Dedifferentiated amniotic fluid mesenchymal stem cell (primary cell): ENCODE results near the gene C17orf107.

Source experiments
- DNase-seq: peaks from one replicate; pipeline ENCODE4 v3.0.0-alpha.2; 2016; ENCODE audit errors: extremely low spot score

The C17orf107 gene

GRCh38 chr17:4948166-4948930 lies 49.0 kb downstream of the C17orf107 start, which contains the start of gene PFN1:
TSS of gene PFN1 (minus strand) at chr17:4948530. CDS start at chr17:4948394, 136 bp downstream.
- peak; percentile 89 for DNase-seq

DNA sequence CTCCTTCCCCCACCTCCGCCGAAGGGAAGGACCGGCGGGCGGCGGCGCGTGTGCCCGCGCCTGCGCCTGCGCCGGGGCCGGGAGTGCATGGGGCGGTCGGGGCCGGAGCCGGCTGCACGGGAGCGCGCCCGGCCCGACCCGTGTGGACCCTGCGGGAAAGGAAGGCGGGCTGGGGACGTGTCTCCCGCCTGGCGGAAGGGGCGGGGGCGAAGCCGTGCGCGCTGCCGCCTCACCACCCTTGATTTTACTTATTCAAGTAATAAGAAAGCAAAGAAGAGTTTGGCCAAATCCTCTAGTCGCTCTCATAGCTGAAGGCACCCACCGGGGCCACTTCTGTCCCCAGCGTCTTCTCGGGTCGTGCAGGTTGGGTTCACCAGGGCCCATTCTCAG lies 49.6 kb downstream of the C17orf107 start:
- DNase-seq: peak; percentile 76

DNA sequence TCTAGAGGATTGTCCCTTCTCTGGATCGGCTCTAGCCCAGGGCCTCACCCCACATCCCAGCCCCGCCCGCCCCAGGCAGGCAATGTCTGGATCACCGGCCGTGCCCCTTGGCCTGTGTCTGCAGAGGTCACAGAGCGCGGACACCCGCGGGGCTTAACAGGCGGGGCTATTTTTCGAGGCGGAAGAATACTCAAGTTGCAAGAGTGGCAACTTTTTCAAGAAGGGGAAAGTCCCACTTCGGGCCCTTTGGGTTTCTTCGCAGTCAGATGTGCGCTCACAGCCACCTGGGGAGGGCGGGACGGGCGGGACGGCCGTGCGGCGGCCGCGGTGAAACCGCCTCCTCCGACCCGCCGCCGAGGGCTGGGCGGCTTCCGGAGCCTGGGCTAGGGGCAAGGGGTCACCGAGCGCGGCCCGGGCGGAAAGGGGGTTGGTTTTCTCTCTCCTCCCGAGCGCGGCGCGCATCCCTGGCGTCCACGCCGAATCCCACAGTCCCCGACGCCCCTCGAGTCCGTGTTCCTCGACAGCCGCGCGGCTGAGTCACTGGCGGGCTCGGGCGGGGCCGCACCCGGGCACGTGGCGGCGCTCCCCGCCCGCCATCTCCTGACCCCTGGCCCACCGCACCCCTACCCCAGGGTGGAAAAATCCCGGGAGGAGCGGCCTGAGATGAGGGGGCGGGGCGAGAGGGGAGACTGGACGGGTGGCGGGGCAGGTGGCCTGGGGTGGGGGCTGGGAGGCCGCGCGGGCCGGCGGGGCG lies 50.2 kb downstream of the C17orf107 start:
- peak; percentile 30 for DNase-seq

DNA sequence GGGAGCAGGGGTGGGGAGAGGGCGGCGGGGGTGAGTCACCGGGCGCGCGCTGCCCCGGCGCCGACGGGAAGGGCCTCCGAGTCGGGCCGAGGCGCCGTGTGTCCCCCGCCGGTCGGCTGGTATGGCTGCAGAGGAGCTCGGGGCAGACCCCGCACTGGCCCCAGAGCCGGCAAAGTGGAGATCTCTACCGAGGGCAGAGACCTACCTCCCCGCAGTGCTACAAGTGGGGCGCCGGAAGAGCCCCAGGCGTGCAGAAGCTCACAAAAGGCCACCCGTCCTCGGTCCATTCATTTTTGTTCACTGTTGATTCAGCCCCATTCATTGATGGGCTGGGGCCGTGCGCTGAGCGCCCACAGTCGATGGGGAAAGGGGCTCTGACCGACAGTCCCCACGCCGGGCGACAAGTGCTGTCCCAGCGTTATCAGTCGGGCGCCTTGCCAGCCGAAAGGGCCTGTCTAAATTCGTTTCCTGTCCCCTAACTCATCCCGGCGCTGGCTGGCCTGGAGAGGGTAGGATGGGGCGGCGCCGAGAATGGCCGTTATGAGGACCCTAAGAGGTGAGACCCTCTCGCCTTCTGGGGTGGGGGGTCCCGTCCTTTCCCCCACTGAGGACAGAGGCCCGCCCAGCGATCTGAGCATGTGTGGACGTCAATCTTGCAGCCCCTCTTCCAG lies 50.9 kb downstream of the C17orf107 start:
- peak; percentile 18 for DNase-seq

DNA sequence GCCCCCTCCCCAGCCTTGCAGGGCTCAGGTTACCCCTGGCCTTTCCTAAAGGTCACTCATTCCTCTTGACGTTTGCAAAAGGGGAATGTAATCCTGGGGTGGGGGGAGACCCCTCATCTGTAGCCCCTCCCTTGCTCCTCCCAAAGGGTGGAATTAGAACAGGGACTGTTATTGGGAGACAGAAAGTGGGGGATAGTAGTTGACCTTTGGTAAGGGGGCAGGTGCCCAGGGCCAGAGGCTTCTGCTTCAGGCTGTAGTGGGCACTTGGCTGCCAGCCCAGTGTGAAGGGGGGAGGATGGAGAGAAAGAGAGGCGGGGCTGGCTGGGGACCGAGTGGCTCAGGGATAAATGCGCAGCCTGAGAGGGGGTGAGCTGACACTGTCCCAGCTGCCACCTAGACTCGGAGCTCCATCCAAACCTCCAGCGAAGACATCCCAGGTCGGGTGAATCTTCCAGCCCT lies 51.4 kb downstream of the C17orf107 start, which contains the start of gene ENO3:
Gene ENO3, plus strand, starts transcription at position 374 of the 459 bp plus-strand sequence. CDS start 711 bp downstream, outside the sequence.
- DNase-seq: no peak

DNA sequence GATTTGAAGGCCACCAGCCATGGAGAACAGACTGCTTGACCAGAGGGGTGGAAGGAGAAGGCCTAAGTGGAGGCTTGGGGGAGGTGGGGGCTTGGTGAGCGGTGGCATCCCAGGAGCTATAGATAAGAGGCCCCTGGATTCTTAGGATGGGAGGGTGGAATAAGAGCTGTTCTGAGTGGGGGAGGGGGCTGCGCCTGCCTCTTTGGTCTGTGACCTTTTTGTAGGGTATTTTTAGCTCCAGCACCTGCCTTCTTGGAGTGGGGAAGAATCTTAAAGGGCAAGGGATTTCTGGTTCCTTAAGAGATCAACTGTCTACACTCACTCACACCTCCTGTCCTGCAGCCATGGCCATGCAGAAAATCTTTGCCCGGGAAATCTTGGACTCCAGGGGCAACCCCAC lies 52.1 kb downstream of the C17orf107 start:
- DNase-seq: no peak
